ENCODE results near the gene PLP2.

PLP2 gene

DNA sequence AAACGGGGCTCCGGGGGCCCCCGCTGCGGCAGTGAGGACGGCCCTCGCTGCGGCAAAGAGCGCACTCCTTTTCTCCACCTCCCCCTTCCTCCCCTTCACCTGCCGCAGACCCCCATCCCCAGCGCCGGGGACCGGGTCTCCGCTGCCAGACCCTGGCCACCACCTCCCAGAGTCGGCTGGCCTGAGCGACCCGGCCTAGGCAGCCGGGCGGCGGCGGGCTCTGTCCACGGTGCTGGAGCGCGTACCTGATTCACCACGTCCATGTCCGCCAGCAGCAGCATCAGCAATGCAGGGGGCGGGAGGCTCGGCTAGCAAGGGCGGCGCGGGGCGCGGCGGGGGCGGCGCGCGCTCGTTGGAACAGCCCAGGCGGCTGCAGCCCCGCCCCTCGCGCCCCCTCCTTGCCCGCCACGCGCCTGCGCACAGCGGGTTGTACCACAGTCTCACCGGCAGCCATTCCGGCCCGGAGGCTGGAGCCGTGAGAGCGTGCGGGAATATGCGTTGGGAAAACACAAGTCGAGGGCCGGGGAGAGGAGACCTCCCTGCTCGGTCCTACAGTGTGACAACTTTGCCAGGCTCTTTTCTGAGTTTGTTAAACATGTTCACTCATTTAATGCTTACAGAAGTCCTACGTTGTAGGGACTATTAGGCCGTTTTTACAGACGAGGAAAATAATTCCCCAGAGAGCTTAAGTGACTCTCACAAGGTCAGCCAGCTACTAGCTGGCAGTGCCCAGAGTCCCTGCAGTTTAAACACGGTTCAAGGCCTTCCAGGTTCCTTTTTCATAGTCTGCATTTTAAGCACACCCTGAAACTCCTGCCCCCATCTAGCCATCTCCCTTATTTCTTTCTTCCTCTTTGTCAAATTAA is 28.4 kb downstream of the PLP2 start, which contains the start of gene SYP:
Gene SYP (minus strand): TSS at position 288 of the 866 bp plus-strand sequence. CDS start 7 bp downstream, at position 281.
- peaks cover 20% of the 10 kb centered on the region for H3K4me1 Mint-ChIP-seq (ENCODE audit: low read depth)
- intact Hi-C loops (cut with micrococcal nuclease) = loop anchor here (2.0 kb wide), 1 partner anchor 69 kb away; the partner anchor contains the start of gene PPP1R3F
- peak within 1 kb of the TSS; percentile 51 for H3K4me3 Mint-ChIP-seq
- no peaks in the 10 kb centered on the region for H3K9me3 Mint-ChIP-seq
- peaks cover 22% of the 10 kb centered on the region for H3K27me3 Mint-ChIP-seq
- H3K36me3 Mint-ChIP-seq (ENCODE audit: low read depth) = no peaks in the 10 kb centered on the region
- peak within 1 kb of the TSS; percentile 69 for H3K27ac Mint-ChIP-seq

DNA sequence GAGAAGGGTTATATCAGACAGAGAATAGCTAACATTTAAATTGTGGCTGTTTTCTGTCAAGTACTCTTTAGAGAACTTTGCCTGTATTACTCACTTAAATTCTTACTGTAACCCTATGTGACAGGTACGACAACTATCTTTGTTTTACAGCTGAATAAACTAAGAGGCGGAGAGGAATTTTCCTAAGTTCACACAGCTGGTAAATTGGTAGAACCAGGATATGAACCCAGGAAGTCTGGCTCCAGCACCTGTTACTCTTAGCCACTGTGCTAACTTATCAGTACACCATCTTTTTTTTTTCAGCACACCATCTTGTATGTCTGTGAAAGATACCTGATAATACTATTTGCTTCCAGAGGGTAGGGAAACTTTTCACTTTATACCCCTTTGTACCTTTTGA is 30.3 kb downstream of the PLP2 start:
- Mint-ChIP-seq H3K27me3 (peaks cover 22% of the 10 kb centered on the region), H3K9me3 (no peaks in the 10 kb centered on the region), H3K36me3 (ENCODE audit: low read depth) (no peaks in the 10 kb centered on the region), H3K4me3 (no peak overlapping the region), H3K27ac (no peak overlapping the region), H3K4me1 (ENCODE audit: low read depth) (peaks cover 20% of the 10 kb centered on the region)
- intact Hi-C loops (cut with micrococcal nuclease) = no loop called here

DNA sequence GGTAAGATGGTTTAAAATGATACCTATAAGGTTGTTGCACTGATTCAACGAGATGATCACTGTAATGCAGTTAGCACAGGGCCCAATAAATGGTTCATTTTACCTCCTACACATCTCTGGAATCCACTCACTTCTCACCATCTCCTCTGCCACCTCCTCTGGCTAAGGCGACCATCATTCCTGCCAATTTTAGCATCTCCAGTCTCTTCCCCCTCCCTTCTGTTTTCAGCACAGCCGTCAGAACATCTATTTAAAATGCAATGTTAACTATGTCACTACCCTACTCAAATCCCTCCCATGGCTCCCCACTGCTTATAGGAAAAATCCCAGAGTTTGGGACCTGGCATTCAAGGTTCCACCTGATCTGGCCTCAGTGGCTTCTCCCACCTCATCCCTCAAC is 31.8 kb downstream of the PLP2 start:
- intact Hi-C loops (cut with micrococcal nuclease) = no loop called here
- no peaks in the 10 kb centered on the region for H3K36me3 Mint-ChIP-seq (ENCODE audit: low read depth)
- H3K9me3 Mint-ChIP-seq = no peaks in the 10 kb centered on the region
- peaks cover 11% of the 10 kb centered on the region for H3K27me3 Mint-ChIP-seq
- H3K4me3 Mint-ChIP-seq = no peak overlapping the region
- peaks cover 13% of the 10 kb centered on the region for H3K4me1 Mint-ChIP-seq (ENCODE audit: low read depth)
- no peak overlapping the region for H3K27ac Mint-ChIP-seq

DNA sequence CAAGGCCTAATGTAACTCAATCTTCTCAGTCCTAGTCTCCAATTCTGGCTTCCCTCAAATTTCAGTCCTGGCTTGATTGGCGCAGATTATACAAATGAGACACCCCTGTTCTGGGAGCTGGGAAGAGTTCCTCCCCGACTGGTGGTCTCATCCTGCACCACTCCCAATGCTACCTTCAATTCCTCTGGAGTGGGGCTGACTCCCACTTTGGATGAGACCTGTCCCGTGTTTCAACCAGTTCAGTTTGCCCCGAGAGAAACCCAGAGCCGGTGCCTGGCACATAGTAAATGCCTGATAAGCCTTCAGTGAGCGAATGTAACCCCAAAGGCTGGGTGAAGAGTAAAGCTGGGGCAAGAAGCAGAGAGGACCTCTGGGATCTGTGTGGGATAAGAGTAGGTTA is 32.3 kb downstream of the PLP2 start:
- Mint-ChIP-seq H3K4me3 (no peak overlapping the region), H3K36me3 (ENCODE audit: low read depth) (no peaks in the 10 kb centered on the region), H3K27ac (no peak overlapping the region)

DNA sequence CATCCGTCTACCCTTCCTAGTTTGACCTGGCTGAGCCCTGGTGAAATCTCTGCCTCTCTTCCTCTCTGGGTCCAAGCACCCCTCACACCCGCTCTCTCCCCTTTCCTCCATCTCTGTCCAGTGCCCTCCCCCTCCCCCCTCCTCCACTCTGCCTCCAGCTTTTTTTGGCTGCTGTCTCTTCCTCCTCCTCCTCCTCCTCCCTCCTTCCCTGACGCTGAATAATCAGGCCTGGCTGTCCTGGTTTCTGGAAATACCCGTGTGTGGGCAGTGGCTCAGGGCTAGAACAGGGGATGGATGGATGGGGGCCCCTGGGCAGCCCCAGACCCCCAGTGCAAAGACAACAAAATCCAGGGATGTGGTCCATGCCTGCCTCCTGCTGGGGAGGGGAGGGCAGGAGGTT is 33.0 kb downstream of the PLP2 start:
- Mint-ChIP-seq H3K27me3 (no peaks in the 10 kb centered on the region), H3K36me3 (ENCODE audit: low read depth) (no peaks in the 10 kb centered on the region), H3K9me3 (no peaks in the 10 kb centered on the region), H3K4me1 (ENCODE audit: low read depth) (peaks cover 5% of the 10 kb centered on the region), H3K4me3 (no peak overlapping the region), H3K27ac (no peak overlapping the region)
- intact Hi-C loops (cut with micrococcal nuclease) = no loop called here

More for the DNA sequence above, 32.3 kb downstream of the PLP2 start:
- Mint-ChIP-seq H3K9me3 (no peaks in the 10 kb centered on the region), H3K27me3 (peaks cover 6% of the 10 kb centered on the region), H3K4me1 (ENCODE audit: low read depth) (peaks cover 8% of the 10 kb centered on the region)
- intact Hi-C loops (cut with micrococcal nuclease) = no loop called here

DNA sequence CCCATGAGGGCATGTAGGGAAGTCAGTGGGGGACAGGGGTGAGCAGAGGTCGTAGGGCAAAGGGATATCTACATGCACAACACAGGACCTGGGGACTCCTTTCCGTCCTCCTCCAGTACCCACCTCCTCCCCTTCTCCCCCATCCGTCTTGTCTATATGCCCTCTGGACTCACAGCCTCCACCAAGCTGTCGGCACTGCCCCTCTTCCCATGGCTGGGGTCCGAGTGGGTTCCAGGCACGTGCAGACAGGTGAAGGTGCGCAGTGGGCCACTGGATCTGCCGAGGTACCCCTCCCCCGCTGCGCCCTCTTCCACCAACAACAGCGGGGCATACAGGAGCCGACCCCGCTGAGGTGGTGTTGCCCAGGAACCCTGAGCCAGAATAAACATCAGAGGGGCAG is 33.7 kb downstream of the PLP2 start:
- Mint-ChIP-seq H3K36me3 (ENCODE audit: low read depth) (no peaks in the 10 kb centered on the region), H3K27ac (no peak overlapping the region), H3K4me3 (no peak overlapping the region), H3K27me3 (no peaks in the 10 kb centered on the region), H3K4me1 (ENCODE audit: low read depth) (peaks cover 4% of the 10 kb centered on the region), H3K9me3 (no peaks in the 10 kb centered on the region)
- intact Hi-C loops (cut with micrococcal nuclease) = no loop called here

DNA sequence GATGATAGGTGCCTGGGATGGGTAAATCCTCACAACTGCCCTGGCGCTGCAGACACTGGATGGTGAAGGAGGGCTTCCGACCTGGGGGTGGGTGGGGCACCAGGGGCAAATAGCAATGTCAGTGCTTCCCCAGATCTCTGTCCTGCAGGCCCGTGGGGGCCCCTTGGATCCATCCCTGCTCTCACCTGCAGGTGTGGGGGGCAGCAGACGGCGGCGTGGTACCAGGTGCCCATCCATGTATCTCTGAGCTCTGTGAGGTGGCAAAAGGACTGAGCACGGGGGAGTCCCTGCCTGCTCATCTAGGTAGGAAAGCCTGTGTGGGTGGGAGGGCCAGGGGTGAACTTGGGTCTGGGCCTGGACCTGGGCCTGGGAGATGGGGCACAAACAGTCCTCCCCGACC is 34.8 kb downstream of the PLP2 start:
- intact Hi-C loops (cut with micrococcal nuclease) = no loop called here
- H3K36me3 Mint-ChIP-seq (ENCODE audit: low read depth) = no peaks in the 10 kb centered on the region
- no peak overlapping the region for H3K4me3 Mint-ChIP-seq
- no peaks in the 10 kb centered on the region for H3K4me1 Mint-ChIP-seq (ENCODE audit: low read depth)
- no peak overlapping the region for H3K27ac Mint-ChIP-seq
- no peaks in the 10 kb centered on the region for H3K27me3 Mint-ChIP-seq
- no peaks in the 10 kb centered on the region for H3K9me3 Mint-ChIP-seq

DNA sequence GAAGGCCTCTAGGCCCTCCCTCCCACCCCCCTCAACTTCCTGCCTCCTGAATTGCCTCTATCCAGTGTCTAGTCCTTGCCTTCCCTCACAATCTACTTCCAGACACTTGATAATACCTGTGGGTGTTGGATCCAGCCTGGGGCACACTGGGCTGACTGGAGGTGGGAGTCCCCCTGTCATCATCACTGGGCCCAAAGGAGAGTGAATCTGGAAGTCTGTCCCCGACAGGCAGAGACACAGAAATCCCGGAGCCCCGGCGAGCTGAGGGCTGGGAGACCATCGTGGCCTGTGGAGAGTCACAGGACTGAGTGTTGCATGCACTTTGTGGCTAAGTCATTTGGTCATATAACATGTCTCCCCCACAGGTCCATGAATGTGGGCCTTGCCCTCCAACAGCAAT is 36.7 kb downstream of the PLP2 start:
- Mint-ChIP-seq H3K36me3 (ENCODE audit: low read depth) (no peaks in the 10 kb centered on the region), H3K4me1 (ENCODE audit: low read depth) (no peaks in the 10 kb centered on the region), H3K27me3 (peaks cover 2% of the 10 kb centered on the region), H3K27ac (no peak overlapping the region), H3K4me3 (no peak overlapping the region), H3K9me3 (no peaks in the 10 kb centered on the region)
- intact Hi-C loops (cut with micrococcal nuclease) = no loop called here

DNA sequence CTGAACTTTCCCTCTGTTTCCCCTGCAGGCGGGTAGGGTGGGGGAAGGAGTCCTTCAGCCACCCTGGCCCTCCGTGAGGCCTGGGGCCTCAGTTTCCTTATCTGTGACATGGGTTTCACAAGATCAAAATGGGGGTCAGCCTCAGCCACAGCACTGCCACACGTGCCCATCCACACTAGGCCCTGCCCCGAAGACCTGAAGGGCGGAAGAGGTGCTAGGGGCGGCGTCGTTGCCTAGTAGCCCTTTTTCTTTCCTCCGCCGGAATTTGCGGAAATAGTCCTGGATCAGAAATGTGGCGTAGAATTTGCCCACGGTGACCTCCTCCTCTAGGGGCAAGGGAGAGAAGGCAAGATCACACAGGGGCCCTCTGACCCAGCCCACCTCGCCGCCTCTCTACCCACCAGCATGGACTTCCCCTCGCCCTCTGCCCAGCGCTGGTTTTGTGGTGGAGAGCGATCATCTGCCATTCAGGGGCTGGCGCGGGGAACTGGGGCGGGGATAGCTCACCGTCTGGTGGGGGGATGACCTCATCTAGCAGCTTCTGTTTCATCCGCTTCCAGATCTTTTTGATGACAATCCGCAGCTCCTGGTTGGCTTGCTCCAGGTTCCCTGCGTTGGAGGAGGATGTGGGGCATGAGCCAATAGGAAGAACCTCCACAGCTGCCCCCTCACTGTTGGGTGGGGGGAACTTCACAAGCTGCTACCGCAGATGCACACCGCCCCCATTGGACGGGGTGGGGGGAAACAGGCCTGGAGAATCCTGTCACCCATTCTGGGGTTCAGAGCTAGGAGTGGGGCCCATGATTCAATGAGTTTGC is 37.9 kb downstream of the PLP2 start:
- H3K36me3 Mint-ChIP-seq (ENCODE audit: low read depth) = no peaks in the 10 kb centered on the region
- H3K4me3 Mint-ChIP-seq = peak overlapping the region; percentile 11
- intact Hi-C loops (cut with micrococcal nuclease) = no loop called here
- H3K4me1 Mint-ChIP-seq (ENCODE audit: low read depth) = no peaks in the 10 kb centered on the region
- H3K27ac Mint-ChIP-seq = no peak overlapping the region
- H3K9me3 Mint-ChIP-seq = no peaks in the 10 kb centered on the region
- H3K27me3 Mint-ChIP-seq = peaks cover 3% of the 10 kb centered on the region

DNA sequence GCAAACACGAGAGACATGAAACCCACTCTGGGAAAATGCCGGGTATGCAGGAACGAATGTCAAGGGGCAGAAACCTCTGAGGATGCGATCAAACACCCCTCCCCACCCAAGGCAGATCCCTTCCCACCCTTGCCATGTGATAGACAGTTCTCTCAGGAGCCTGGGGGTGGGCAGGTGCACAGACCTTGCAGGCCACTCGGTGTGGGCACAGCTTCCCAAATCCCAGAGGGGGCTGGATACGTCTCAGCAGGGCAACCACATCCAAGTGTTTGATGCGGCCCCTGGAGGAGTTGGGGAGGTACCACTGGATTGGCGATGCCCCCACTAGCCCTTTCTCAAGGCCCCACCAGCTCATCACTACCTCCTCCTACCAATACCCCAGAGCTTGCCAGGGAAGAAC is 38.7 kb downstream of the PLP2 start:
- H3K4me1 Mint-ChIP-seq (ENCODE audit: low read depth) = no peaks in the 10 kb centered on the region
- no peaks in the 10 kb centered on the region for H3K9me3 Mint-ChIP-seq
- H3K27ac Mint-ChIP-seq = no peak overlapping the region
- no peaks in the 10 kb centered on the region for H3K36me3 Mint-ChIP-seq (ENCODE audit: low read depth)
- H3K27me3 Mint-ChIP-seq = peaks cover 3% of the 10 kb centered on the region
- intact Hi-C loops (cut with micrococcal nuclease) = no loop called here
- H3K4me3 Mint-ChIP-seq = no peak overlapping the region

DNA sequence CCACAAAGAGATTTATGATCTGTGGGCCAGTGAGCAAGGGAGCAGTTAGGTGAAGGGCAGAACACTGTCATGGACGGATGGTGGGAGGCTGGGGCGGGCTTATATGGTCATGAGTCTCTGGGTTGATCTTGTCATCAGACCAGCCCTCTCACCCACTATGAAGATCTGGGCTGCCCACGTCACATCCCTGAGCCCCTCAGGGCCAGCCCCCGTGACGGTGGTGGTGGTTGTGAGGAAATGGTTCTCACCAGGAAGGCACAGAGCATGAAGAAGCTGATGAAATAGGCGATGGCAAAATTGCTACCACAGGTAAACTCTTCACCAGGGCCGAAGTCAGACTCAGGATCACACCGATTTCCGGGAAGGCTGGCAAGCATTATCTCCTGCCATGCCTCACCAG is 39.4 kb downstream of the PLP2 start:
- intact Hi-C loops (cut with micrococcal nuclease) = no loop called here
- H3K9me3 Mint-ChIP-seq = no peaks in the 10 kb centered on the region
- H3K27ac Mint-ChIP-seq = no peak overlapping the region
- peaks cover 3% of the 10 kb centered on the region for H3K27me3 Mint-ChIP-seq
- H3K4me1 Mint-ChIP-seq (ENCODE audit: low read depth) = no peaks in the 10 kb centered on the region
- H3K36me3 Mint-ChIP-seq (ENCODE audit: low read depth) = no peaks in the 10 kb centered on the region
- no peak overlapping the region for H3K4me3 Mint-ChIP-seq

DNA sequence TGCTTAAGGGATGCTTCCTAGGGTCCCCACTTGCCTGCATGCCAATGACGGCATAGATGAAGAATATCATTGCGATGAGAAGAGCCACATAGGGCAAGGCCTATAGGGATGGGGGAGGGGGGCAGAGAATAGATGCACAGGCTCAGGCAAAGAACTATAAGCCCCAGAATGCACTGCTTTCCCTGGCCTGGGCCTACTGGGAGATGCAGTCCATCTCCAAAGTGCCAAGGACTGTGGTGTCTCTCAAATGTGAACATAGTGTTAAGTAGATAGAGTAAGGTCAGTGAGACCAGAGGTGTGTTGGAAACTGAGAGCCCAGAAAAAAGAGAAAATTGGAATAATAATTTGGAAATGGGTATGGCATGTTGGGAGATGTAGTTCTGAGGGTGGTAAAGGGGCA is 40.5 kb downstream of the PLP2 start:
- Mint-ChIP-seq H3K9me3 (no peaks in the 10 kb centered on the region), H3K4me1 (ENCODE audit: low read depth) (no peaks in the 10 kb centered on the region), H3K27me3 (peaks cover 3% of the 10 kb centered on the region), H3K36me3 (ENCODE audit: low read depth) (no peaks in the 10 kb centered on the region), H3K4me3 (no peak overlapping the region), H3K27ac (no peak overlapping the region)
- intact Hi-C loops (cut with micrococcal nuclease) = no loop called here

DNA sequence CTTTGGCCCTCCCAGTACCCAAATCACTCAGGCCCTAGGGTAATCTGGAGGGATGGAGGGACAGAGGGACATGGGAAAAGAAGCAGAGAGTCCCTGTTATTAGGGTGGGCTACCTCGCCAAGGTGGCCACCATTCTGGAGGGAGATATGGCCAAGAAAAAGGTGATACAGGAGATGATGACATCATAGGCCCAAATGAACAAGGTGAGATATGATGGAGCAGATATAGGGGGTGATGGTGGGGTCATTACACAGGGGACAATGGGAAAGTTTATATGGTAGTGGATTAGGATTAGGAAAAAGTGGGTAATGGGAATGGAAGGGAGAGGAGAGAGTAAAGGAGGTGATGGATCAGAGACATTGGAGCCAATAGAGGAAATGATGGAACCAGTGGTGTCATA is 41.2 kb downstream of the PLP2 start:
- Mint-ChIP-seq H3K36me3 (ENCODE audit: low read depth) (no peaks in the 10 kb centered on the region), H3K27ac (no peak overlapping the region), H3K4me3 (no peak overlapping the region), H3K4me1 (ENCODE audit: low read depth) (no peaks in the 10 kb centered on the region), H3K9me3 (no peaks in the 10 kb centered on the region), H3K27me3 (peaks cover 3% of the 10 kb centered on the region)
- intact Hi-C loops (cut with micrococcal nuclease) = no loop called here

DNA sequence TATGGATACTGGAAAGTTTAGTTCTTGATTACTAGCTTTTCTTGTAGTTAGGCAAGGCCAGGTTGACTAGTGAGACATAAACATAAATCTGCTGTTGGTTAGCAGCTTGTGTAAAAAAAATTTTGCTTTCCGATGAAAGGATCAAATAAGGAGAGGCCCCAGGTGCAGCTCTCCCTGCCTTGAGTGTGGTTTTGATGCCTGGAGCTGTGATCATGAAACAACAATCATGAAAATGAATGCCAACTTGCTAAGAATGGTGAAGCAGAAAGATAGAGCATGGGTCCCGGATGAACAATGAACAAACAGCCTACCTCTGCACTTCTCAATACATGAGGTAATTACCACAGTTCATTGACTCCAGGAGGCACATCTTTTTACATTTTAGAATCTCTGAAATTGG is 42.7 kb downstream of the PLP2 start:
- Mint-ChIP-seq H3K36me3 (ENCODE audit: low read depth) (no peaks in the 10 kb centered on the region), H3K4me3 (no peak overlapping the region)

More for the DNA sequence above, 42.7 kb downstream of the PLP2 start:
- intact Hi-C loops (cut with micrococcal nuclease) = no loop called here
- H3K9me3 Mint-ChIP-seq = no peaks in the 10 kb centered on the region
- peaks cover 3% of the 10 kb centered on the region for H3K27me3 Mint-ChIP-seq
- peaks cover 3% of the 10 kb centered on the region for H3K4me1 Mint-ChIP-seq (ENCODE audit: low read depth)
- H3K27ac Mint-ChIP-seq = no peak overlapping the region
